GM06990 (cell line): ENCODE measurements around the gene PRKCA.

ENCODE experiments used
- DNase-seq: peaks from one replicate; pipeline ENCODE4 v3.0.0-alpha.2; 2011; ENCODE audit not compliant: insufficient read length; ENCODE audit errors: extremely low read depth
- H3K27me3 ChIP-seq: replicated peaks from 2 replicates; pipeline ENCODE4 v1.6.0; 2011; ENCODE audit warnings: low read length; ENCODE audit not compliant: control insufficient read depth, insufficient read depth
- H3K36me3 ChIP-seq: 2 replicates; pipeline ENCODE4 v1.5.1; 2011; ENCODE audit warnings: low read length; ENCODE audit not compliant: control insufficient read depth, insufficient read depth
- H3K4me3 ChIP-seq: replicated peaks from 2 replicates; pipeline ENCODE4 v1.5.1; 2011; ENCODE audit warnings: low read depth, mild to moderate bottlenecking, control low read depth, low read length
- TF ChIP-seq, protein P1 (sequence below): IDR thresholded peaks from 2 replicates; pipeline ENCODE4 v1.5.1; 2011; ENCODE audit warnings: low read length, control low read depth, mild to moderate bottlenecking, inconsistent platforms; ENCODE audit not compliant: insufficient read depth, poor library complexity, severe bottlenecking

The PRKCA gene

DNA sequence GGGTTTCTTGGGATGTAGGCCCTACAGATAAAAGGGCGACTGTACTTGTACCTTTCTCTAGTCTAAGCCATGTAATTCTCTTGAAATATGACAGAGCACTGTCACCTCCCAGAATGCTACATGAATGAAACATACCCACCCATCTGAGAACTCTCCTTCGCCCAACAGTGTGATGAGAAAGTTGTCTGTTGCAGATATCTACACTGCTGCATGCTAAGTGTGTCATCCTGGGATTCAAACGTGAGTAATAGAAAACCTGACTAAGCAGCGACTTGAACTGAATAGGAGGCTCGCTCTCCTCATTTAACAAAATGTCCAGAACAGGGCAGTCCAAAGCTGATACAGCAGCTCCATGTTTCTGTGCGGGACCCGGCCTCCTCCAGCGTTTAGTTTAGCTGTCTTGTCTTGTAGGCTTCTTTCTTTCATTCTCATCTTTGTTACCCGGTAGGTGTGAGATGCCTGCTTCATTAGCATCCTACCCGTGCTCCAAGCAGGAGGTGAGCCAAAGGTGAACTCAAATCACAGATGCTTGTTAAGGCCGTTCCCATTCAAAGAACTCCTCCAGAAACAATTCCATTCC is 211.9 kb downstream of the PRKCA start:
- Histone ChIP-seq H3K36me3 (no peaks in the 10 kb centered on the region), H3K27me3 (no peaks in the 10 kb centered on the region), H3K4me3 (no peak overlapping the region)
- TF ChIP-seq, protein P1, sequence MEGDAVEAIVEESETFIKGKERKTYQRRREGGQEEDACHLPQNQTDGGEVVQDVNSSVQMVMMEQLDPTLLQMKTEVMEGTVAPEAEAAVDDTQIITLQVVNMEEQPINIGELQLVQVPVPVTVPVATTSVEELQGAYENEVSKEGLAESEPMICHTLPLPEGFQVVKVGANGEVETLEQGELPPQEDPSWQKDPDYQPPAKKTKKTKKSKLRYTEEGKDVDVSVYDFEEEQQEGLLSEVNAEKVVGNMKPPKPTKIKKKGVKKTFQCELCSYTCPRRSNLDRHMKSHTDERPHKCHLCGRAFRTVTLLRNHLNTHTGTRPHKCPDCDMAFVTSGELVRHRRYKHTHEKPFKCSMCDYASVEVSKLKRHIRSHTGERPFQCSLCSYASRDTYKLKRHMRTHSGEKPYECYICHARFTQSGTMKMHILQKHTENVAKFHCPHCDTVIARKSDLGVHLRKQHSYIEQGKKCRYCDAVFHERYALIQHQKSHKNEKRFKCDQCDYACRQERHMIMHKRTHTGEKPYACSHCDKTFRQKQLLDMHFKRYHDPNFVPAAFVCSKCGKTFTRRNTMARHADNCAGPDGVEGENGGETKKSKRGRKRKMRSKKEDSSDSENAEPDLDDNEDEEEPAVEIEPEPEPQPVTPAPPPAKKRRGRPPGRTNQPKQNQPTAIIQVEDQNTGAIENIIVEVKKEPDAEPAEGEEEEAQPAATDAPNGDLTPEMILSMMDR = no peak
- no peak for DNase-seq

DNA sequence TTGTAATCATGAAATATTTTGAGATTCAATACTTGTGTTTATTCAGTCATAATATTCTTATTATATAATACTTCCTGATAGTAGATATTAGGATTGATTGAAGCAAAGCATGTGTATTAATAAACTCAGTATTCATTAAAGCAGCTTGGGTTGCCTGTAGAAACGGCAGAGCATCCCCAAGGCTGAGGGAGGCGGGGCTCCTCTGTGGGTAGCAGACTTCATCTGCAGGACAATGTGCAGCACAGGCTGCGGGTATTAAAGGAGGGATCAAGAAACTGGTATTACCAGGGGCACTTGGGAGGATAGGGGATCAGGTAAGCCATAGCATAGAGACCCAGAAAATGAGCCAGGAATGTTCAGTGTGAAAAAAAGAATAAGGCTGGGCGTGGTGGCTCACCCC is 213.6 kb downstream of the PRKCA start:
- Histone ChIP-seq H3K27me3 (no peaks in the 10 kb centered on the region), H3K36me3 (no peaks in the 10 kb centered on the region), H3K4me3 (no peak overlapping the region)
- TF ChIP-seq, protein P1 = no peak
- no peak for DNase-seq

DNA sequence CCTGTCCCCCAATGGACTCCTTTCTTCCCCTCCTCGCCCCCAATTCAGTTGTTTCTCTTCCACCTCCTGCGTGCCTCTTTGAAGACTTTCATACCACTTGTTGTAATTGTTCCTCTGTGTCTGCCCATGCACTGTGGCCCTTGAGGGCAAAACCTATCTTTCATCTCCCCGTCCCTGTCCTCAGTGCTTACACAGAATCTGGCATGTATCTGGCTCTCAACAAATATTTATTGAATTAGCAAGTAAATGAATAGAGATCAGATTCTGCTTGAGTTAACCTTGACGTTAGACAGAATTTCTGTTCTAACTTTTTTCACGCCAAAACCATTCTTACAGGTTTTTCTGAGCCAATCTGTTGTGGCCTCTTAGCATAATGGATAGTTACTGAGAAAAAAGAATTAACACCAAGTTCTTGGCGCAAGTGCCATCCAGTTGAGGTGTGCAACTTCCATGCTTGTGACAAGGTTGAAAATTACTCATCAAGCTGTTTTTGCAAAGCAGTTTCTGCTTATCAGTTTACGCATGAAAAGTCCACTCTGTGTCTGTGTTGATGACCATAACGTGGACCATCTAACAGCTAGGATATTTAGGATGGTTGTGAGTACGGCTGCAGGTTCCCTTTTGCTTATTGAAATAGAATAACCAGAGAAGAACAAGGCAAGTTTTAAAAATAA is 215.1 kb downstream of the PRKCA start:
- no peak for DNase-seq
- TF ChIP-seq, protein P1 = no peak
- Histone ChIP-seq H3K27me3 (no peaks in the 10 kb centered on the region), H3K36me3 (no peaks in the 10 kb centered on the region), H3K4me3 (no peak overlapping the region)

DNA sequence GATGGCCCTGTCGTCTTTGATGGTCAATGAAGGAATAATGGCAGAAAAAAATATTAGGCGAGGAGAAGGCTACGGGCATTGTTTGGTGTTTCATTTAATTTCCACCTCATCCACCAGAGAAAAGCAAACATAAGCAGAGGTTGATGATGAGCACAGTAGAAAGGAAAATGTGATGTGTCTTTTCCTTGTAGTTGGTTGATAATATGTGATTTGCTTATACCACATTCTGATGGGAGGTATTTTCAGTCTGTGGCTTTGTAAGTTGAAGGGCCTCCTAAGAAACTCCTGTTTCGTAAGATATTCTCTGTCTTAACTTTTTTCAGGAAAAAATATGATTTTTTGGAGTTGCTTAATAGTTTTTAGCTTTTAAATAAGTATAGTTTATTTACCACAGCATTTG is 215.7 kb downstream of the PRKCA start:
- Histone ChIP-seq H3K4me3 (no peak overlapping the region), H3K27me3 (no peaks in the 10 kb centered on the region), H3K36me3 (no peaks in the 10 kb centered on the region)
- TF ChIP-seq, protein P1 = no peak
- DNase-seq = no peak

DNA sequence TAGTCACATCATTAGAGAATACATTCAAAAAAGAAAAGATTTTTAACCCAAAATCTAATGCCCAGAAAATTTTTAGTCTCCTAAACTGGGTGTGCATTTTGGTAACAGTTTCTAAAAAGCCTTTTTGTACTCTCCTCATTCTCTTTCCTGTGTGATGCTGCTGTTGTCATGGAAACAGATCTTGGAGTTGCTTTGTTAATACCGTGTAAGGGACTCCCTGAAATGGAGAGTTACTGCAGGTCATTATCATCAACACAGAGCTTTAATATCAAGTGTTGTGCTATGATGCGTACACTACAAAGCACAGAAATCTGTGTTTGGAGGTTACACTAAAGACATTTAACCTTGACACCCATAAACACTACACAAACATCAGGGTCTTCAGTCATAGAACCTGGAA is 216.3 kb downstream of the PRKCA start:
- no peak overlapping the region for H3K4me3 ChIP-seq
- DNase-seq = no peak
- H3K27me3 ChIP-seq = no peaks in the 10 kb centered on the region
- TF ChIP-seq, protein P1 = no peak
- no peaks in the 10 kb centered on the region for H3K36me3 ChIP-seq
